NCI-H510A treated with DMSO at 0.1 percent for 48 hours (cell line): ENCODE results near the gene POTED.
"Not testable (repeated sequence)": the region's sequence is repeated elsewhere in the genome, so short reads cannot be mapped to it uniquely, and the experiment has no call there.

Source experiments
- DNase-seq: peaks from one replicate; lab custom pipeline; 2025; lab: John Stamatoyannopoulos, UW

POTED gene

GRCh38 chr21:13609477-13609876, at the start of gene POTED:
POTED (plus strand) TSS chr21:13609777; CDS start chr21:13610229, 452 bp downstream.
- not testable (repeated sequence) for DNase-seq

DNA sequence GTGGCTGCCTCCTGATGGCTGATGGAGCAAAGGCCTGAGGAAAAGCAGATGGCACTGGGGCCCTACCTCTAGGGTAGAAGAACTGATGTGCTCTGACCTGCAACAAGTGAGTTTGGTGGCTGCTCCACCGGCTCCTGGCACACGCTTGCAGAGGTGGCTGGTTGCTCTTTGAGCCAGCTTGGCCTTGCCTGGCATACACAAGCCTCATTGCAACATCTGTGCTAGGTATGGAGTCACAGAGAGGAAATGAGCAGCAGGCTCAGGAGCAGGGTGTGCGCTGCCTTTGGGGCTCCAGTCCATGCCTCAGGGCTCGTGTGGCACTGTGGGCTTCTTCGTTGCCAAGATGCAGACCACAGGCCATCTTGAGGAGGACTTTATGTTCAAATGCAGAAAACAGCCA, 40.5 kb downstream of the POTED start:
- not testable (repeated sequence) for DNase-seq

DNA sequence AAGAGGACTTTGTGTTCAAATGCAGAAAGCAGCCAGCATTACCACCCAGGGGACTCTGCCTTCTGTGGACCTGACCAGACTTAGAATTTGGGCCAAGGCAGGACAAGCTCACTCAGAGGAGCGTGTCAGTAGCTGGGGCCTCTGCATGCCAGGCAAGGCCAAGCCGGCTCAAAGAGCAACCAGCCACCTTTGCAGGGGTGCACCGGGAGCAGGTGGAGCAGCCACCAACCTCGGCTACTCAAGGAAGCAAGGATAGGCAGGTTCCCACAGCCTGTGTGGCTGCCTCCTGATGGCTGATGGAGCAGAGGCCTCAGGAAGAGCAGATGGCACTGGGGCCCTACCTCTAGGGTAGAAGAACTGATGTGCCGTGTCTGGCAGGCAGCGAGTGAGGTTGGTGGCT, 42.2 kb downstream of the POTED start:
- DNase-seq = not testable (repeated sequence)
